Measurements from ENCODE around the gene FMR1. TPM values are rescaled to one million over a fixed set of nuclear protein-coding genes. Genes with fewer than 3 reads are reported as not detected.

Gene FMR1
- total RNA-seq, 2 experiments from 2014 or later, result 27.2 to 28.2 TPM

- H3K27me3 Mint-ChIP-seq, result no peaks in the 10 kb centered on the region
- intact Hi-C loops (cut with micrococcal nuclease), result no loop called here
- CTCF ChIA-PET, result interaction anchor here (1.0 kb wide), 1 partner anchor 11 kb away, joined by 4 read pairs; no protein-coding TSS in a partner anchor
- H3K27ac Mint-ChIP-seq, result no peak overlapping the region
- H3K36me3 Mint-ChIP-seq (ENCODE audit: low read depth), result no peaks in the 10 kb centered on the region
- ATAC-seq (no peak), DNase-seq (no peak)
- no peaks in the 10 kb centered on the region for H3K9me3 Mint-ChIP-seq
- no peak for TF ChIP-seq CTCF (IDR thresholded peaks at IDR 0.05)
- H3K4me3 Mint-ChIP-seq, result no peak overlapping the region
- H3K4me1 Mint-ChIP-seq (ENCODE audit: low read depth), result peaks cover 7% of the 10 kb centered on the region
- POLR2A ChIA-PET, result no interaction called here
Observed at GRCh38 chrX:147897117-147897516, 14.6 kb upstream of the FMR1 start.

GRCh38 chrX:147898951-147899350, 12.8 kb upstream of the FMR1 start:
- peaks cover 7% of the 10 kb centered on the region for H3K4me1 Mint-ChIP-seq (ENCODE audit: low read depth)
- no peak for TF ChIP-seq CTCF (IDR thresholded peaks at IDR 0.05)
- no peak overlapping the region for H3K4me3 Mint-ChIP-seq
- H3K9me3 Mint-ChIP-seq, result no peaks in the 10 kb centered on the region
- DNase-seq, result no peak
- no peak for ATAC-seq
- H3K27ac Mint-ChIP-seq, result no peak overlapping the region
- CTCF ChIA-PET, result no interaction called here
- POLR2A ChIA-PET, result no interaction called here
- H3K27me3 Mint-ChIP-seq, result no peaks in the 10 kb centered on the region
- intact Hi-C loops (cut with micrococcal nuclease), result no loop called here
- H3K36me3 Mint-ChIP-seq (ENCODE audit: low read depth), result no peaks in the 10 kb centered on the region

- peaks cover 7% of the 10 kb centered on the region for H3K4me1 Mint-ChIP-seq (ENCODE audit: low read depth)
- intact Hi-C loops (cut with micrococcal nuclease), result no loop called here
- no peak overlapping the region for H3K27ac Mint-ChIP-seq
- H3K36me3 Mint-ChIP-seq (ENCODE audit: low read depth), result no peaks in the 10 kb centered on the region
- TF ChIP-seq CTCF (IDR thresholded peaks at IDR 0.05), result no peak
- no peak overlapping the region for H3K4me3 Mint-ChIP-seq
- ChIA-PET POLR2A (no interaction called here), CTCF (no interaction called here)
- no peak for DNase-seq
- no peak for ATAC-seq
- no peaks in the 10 kb centered on the region for H3K9me3 Mint-ChIP-seq
- H3K27me3 Mint-ChIP-seq, result no peaks in the 10 kb centered on the region
Observed at GRCh38 chrX:147899379-147900114, 12.2 kb upstream of the FMR1 start.

GRCh38 chrX:147900349-147900748, 11.4 kb upstream of the FMR1 start:
- no peak overlapping the region for H3K27ac Mint-ChIP-seq
- no peaks in the 10 kb centered on the region for H3K27me3 Mint-ChIP-seq
- no peaks in the 10 kb centered on the region for H3K36me3 Mint-ChIP-seq (ENCODE audit: low read depth)
- TF ChIP-seq CTCF (IDR thresholded peaks at IDR 0.05), result no peak
- POLR2A ChIA-PET, result no interaction called here
- CTCF ChIA-PET, result no interaction called here
- H3K4me1 Mint-ChIP-seq (ENCODE audit: low read depth), result peaks cover 7% of the 10 kb centered on the region
- no peak overlapping the region for H3K4me3 Mint-ChIP-seq
- ATAC-seq (no peak), DNase-seq (no peak)
- no peaks in the 10 kb centered on the region for H3K9me3 Mint-ChIP-seq
- intact Hi-C loops (cut with micrococcal nuclease), result no loop called here

- ATAC-seq (no peak), DNase-seq (no peak)
- Mint-ChIP-seq H3K27me3 (no peaks in the 10 kb centered on the region), H3K36me3 (ENCODE audit: low read depth) (no peaks in the 10 kb centered on the region), H3K4me1 (ENCODE audit: low read depth) (peaks cover 7% of the 10 kb centered on the region), H3K27ac (no peak overlapping the region), H3K4me3 (no peak overlapping the region), H3K9me3 (no peaks in the 10 kb centered on the region)
- no peak for TF ChIP-seq CTCF (IDR thresholded peaks at IDR 0.05)
- ChIA-PET CTCF (no interaction called here), POLR2A (no interaction called here)
- intact Hi-C loops (cut with micrococcal nuclease), result no loop called here
Observed at GRCh38 chrX:147901461-147902126, 10.1 kb upstream of the FMR1 start.
